GM18873 (cell line): ENCODE measurements around the gene TEX28.
"Not testable (repeated sequence)": the region's sequence is repeated elsewhere in the genome, so short reads cannot be mapped to it uniquely, and the experiment has no call there.

Experiments used
- ATAC-seq: cut with Tn5 transposase; IDR thresholded peaks from one replicate; pipeline ENCODE4 v1.9.1; 2021; ENCODE audit warnings: mild to moderate bottlenecking, moderate library complexity, moderate number of reproducible peaks; ENCODE audit not compliant: unreplicated experiment, low FRiP score

The TEX28 gene

GRCh38 chrX:154257282-154257681 lies 37.6 kb downstream of the TEX28 start, which contains the start of gene OPN1MW3:
Gene OPN1MW3, plus strand, starts transcription at chrX:154257582. Its CDS starts 38 bp downstream, at chrX:154257620.
- ATAC-seq, result not testable (repeated sequence)

GRCh38 chrX:154248076-154248475 lies 46.8 kb downstream of the TEX28 start:
- ATAC-seq, result not testable (repeated sequence)

- ATAC-seq, result not testable (repeated sequence)
Observed at GRCh38 chrX:154247377-154248045, 47.4 kb downstream of the TEX28 start.

DNA sequence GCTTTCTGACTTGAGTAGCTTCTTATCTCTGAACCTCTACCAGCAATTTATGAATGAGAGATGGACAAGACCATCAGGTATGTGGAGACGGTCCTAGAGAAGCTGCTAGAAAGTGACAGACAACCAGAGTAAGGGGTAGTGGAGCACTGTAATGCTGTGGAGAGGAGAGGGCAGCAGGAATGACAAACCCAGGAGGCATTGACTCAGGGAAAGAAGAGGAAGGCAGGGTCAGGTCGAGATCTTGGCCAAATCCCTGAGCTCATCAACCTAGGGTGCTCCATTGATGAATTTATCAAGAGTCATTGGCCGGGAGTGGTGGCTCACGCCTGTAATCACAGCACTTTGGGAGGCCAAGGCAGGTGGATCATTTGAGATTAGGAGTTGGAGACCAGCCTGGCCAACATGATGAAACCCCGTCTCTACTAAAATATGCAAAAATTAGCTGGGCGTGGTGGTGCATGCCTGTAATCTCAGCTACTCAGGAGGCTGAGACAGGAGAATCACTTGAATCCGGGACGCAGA lies 54.9 kb downstream of the TEX28 start:
- not testable (repeated sequence) for ATAC-seq

DNA sequence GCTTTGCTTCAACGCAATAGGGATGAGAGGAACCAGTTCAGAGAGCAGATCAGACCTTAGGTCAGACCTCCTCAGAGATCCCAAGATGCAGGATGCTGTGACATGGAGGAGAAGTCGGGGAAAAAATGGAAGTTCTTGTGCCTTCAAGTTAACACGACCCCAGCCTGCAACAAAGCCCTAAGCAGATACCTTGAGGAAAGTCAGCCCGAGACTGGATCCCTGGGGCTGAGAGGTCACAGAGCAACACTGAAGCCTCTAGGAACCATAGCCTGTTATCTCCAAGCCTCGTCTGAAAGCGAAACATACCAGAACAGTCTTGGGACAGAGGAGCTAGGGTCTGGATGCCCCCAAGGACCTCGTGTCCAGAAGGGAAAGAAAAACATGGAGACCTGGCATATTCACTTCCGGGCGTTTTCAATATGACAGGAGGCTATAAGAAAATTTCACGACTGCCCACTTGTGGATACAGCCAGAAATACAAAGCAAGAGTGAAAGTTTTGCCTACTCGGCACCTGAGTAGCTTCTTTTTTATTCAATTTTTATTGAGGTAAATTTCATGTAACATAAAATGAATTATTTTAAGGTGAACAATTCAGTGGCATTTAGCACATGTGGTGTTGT lies 55.9 kb downstream of the TEX28 start:
- ATAC-seq, result not testable (repeated sequence)

GRCh38 chrX:154233620-154234019 lies 61.3 kb downstream of the TEX28 start:
- ATAC-seq, result not testable (repeated sequence)

- not testable (repeated sequence) for ATAC-seq
Observed at GRCh38 chrX:154231443-154231842, 63.5 kb downstream of the TEX28 start.

- ATAC-seq, result not testable (repeated sequence)
Observed at GRCh38 chrX:154226706-154227105, 68.2 kb downstream of the TEX28 start.

- not testable (repeated sequence) for ATAC-seq
Observed at GRCh38 chrX:154225292-154225691, 69.6 kb downstream of the TEX28 start.
